Gastrocnemius medialis (tissue), 4 donors: ENCODE results near the gene MTF1. TPM values are rescaled to one million over a fixed set of nuclear protein-coding genes. Genes with fewer than 3 reads are reported as not detected.
"Not testable (repeated sequence)": the region's sequence is repeated elsewhere in the genome, so short reads cannot be mapped to it uniquely, and the experiment has no call there.

Experiments used
- ATAC-seq, 2 donors: fragments of 150-250 bp; one replicate each; pipeline ENCODE4 v1.9.1; 2016
- DNase-seq, 2 donors: peaks; one replicate each; pipeline ENCODE4 v3.0.0-alpha.2; 2019
- H3K27ac ChIP-seq, 4 donors: fragments of 200-600 bp; sonication (generic); 1 replicate in 1 of 4; 2 replicates in 3 of 4; pipeline ENCODE4 v1.5.1; 2016 to 2018; ENCODE audit warnings: mild to moderate bottlenecking in 2 of 4, moderate library complexity in 1 of 4
- H3K27me3 ChIP-seq, 3 donors: fragments of 200-600 bp; sonication (generic) in 2 of 3; 1 replicate in 1 of 3; 2 replicates in 2 of 3; pipeline versions ENCODE4 v1.5.1 to v1.6.0; 2016 to 2019; ENCODE audit warnings: mild to moderate bottlenecking in 1 of 3, moderate library complexity in 1 of 3
- H3K36me3 ChIP-seq, 2 donors: fragments of 200-600 bp; sonication (generic) in 1 of 2; one replicate each; pipeline ENCODE4 v1.5.1; 2017 to 2018
- H3K4me1 ChIP-seq, 2 donors: fragments of 200-600 bp; sonication (generic) in 1 of 2; one replicate each; pipeline ENCODE4 v1.5.1; 2016 to 2017; ENCODE audit warnings: mild to moderate bottlenecking in 2 of 2
- H3K4me3 ChIP-seq, 4 donors: fragments of 200-600 bp; sonication (generic) in 3 of 4; 1 replicate in 1 of 4; 2 replicates in 3 of 4; pipeline ENCODE4 v1.5.1; 2016 to 2019; ENCODE audit warnings: mild to moderate bottlenecking in 2 of 4
- H3K9me3 ChIP-seq, 3 donors: fragments of 200-600 bp; sonication (generic) in 2 of 3; 1 replicate in 1 of 3; 2 replicates in 2 of 3; pipeline ENCODE4 v1.5.1; 2016 to 2019
- CTCF ChIP-seq, 5 experiments: fragments of 450-650 bp in 3 of 5; fragments of 200-600 bp in 2 of 5; sonication (generic) in 2 of 5; IDR thresholded peaks in 4 of 5; conservative IDR thresholded peaks in 1 of 5; 1 replicate in 4 of 5; 2 replicates in 1 of 5; pipeline ENCODE4 v1.5.1; 2016 to 2019; ENCODE audit warnings: antibody characterized with exemption in 5 of 5, mild to moderate bottlenecking in 3 of 5, moderate library complexity in 3 of 5
- POLR2A ChIP-seq, 2 donors: fragments of 450-650 bp; IDR thresholded peaks; one replicate each; pipeline ENCODE4 v1.6.1; 2017; ENCODE audit warnings: antibody characterized with exemption in 2 of 2, mild to moderate bottlenecking in 2 of 2, moderate library complexity in 2 of 2
- in situ Hi-C, 4 donors: fragments of 200-750 bp; cut with MboI; loops; one replicate each; pipeline versions ENCODE4 v1.15.0 to v1.8.0; 2017; ENCODE audit warnings: low sequenced_read_pairs in 4 of 4
- intact Hi-C: fragments of 100-400 bp; cut with DNase I; formaldehyde crosslinking; loops from one replicate; pipeline ENCODE4 v1.15.1; 2023; ENCODE audit warnings: low total_unique reads
- total RNA-seq, 4 donors: library from RNA; depleted of rRNA; stranded (reverse); fragments of >200 nt; gene quantifications; one replicate each; pipeline versions ENCODE4 v1.1.0 to v1.2.3, GENCODE V29; 2016

Gene MTF1
- 1 to 10 TPM; 4.0 to 9.4 (median 6.4) TPM for total RNA-seq

- DNase-seq (peak; percentile 98), ATAC-seq (peak; percentile 94 to 96)
- TF ChIP-seq POLR2A (IDR thresholded peaks at IDR 0.05) (peak; percentile 85 to 94), CTCF (IDR thresholded peaks at IDR 0.05 in 4 of 5, conservative IDR thresholded peaks at IDR 0.05 in 1 of 5) (peak; percentile 88 to 95 (median 92))
- Histone ChIP-seq H3K4me1 (peaks cover 30 to 34% of the 10 kb centered on the region in 2 donors), H3K36me3 (peaks cover 0 to 31% of the 10 kb centered on the region in 2 donors), H3K4me3 (peak within 1 kb of the TSS; percentile 80 to 96 (median 90)), H3K27ac (peak within 1 kb of the TSS; percentile 92 to 99 (median 96)), H3K9me3 (no peaks in the 10 kb centered on the region), H3K27me3 (no peaks in the 10 kb centered on the region)
- in situ Hi-C loops (loop anchor here in 2 of 4 donors (5.0 to 10.0 kb wide), 3 partner anchors 52 to 165 kb away; partner anchors contain the start of genes C1orf122 (in 2 of the 2), YRDC (in 2 of the 2) and CDCA8 (in 1 of the 2)), intact Hi-C loops (loop anchor here (1.0 to 5.0 kb wide), 5 partner anchors 51 to 1711 kb away; partner anchors contain the start of genes TRAPPC3 and YRDC)
Observed at GRCh38 chr1:37859507-37860345, at the start of gene MTF1. TSS of gene MTF1 (minus strand) at chr1:37859592. CDS start at chr1:37857658, 1,934 bp downstream.

- DNase-seq, H3K36me3 ChIP-seq, in situ Hi-C loops, H3K27me3 ChIP-seq, ATAC-seq, H3K27ac ChIP-seq, H3K9me3 ChIP-seq, intact Hi-C loops, H3K4me3 ChIP-seq: not testable (repeated sequence)
- H3K4me1 ChIP-seq: peaks cover 0 to 15% of the 10 kb centered on the region in 2 donors
Observed at GRCh38 chr1:37908531-37908930, 49.1 kb upstream of the MTF1 start.

GRCh38 chr1:37907416-37908125 lies 48.2 kb upstream of the MTF1 start:
- intact Hi-C loops, H3K36me3 ChIP-seq, H3K27me3 ChIP-seq, H3K27ac ChIP-seq, in situ Hi-C loops, DNase-seq, H3K9me3 ChIP-seq, ATAC-seq, H3K4me3 ChIP-seq: not testable (repeated sequence)
- peaks cover 0 to 15% of the 10 kb centered on the region in 2 donors for H3K4me1 ChIP-seq

- H3K9me3 ChIP-seq, H3K36me3 ChIP-seq, DNase-seq, ATAC-seq, H3K27ac ChIP-seq, H3K4me3 ChIP-seq, H3K27me3 ChIP-seq, intact Hi-C loops, in situ Hi-C loops: not testable (repeated sequence)
- H3K4me1 ChIP-seq: peaks cover 0 to 15% of the 10 kb centered on the region in 2 donors
Observed at GRCh38 chr1:37906591-37906990, 47.2 kb upstream of the MTF1 start.

GRCh38 chr1:37905727-37906126 lies 46.3 kb upstream of the MTF1 start:
- H3K27me3 ChIP-seq: no peaks in the 10 kb centered on the region
- in situ Hi-C loops: no loop called here
- no peaks in the 10 kb centered on the region for H3K9me3 ChIP-seq
- no peaks in the 10 kb centered on the region for H3K36me3 ChIP-seq
- H3K4me1 ChIP-seq: peaks cover 0 to 15% of the 10 kb centered on the region in 2 donors
- TF ChIP-seq POLR2A (IDR thresholded peaks at IDR 0.05) (no peak), CTCF (IDR thresholded peaks at IDR 0.05 in 4 of 5, conservative IDR thresholded peaks at IDR 0.05 in 1 of 5) (no peak)
- intact Hi-C loops: no loop called here
- H3K4me3 ChIP-seq: no peak overlapping the region
- DNase-seq (no peak), ATAC-seq (no peak)
- no peak overlapping the region for H3K27ac ChIP-seq

- H3K27me3 ChIP-seq, H3K27ac ChIP-seq, intact Hi-C loops, in situ Hi-C loops, DNase-seq, H3K4me3 ChIP-seq, H3K36me3 ChIP-seq, H3K9me3 ChIP-seq: not testable (repeated sequence)
- ATAC-seq: peak in 1 of 2 donors; percentile 24
- peaks cover 0 to 15% of the 10 kb centered on the region in 2 donors for H3K4me1 ChIP-seq
Observed at GRCh38 chr1:37903921-37904320, 44.5 kb upstream of the MTF1 start.
